ENCODE results near the gene WDR36. TPM values are rescaled to one million over a fixed set of nuclear protein-coding genes. Genes with fewer than 3 reads are reported as not detected.

Gene WDR36
- polyA plus RNA-seq, 1 donor: 15.1 TPM

DNA sequence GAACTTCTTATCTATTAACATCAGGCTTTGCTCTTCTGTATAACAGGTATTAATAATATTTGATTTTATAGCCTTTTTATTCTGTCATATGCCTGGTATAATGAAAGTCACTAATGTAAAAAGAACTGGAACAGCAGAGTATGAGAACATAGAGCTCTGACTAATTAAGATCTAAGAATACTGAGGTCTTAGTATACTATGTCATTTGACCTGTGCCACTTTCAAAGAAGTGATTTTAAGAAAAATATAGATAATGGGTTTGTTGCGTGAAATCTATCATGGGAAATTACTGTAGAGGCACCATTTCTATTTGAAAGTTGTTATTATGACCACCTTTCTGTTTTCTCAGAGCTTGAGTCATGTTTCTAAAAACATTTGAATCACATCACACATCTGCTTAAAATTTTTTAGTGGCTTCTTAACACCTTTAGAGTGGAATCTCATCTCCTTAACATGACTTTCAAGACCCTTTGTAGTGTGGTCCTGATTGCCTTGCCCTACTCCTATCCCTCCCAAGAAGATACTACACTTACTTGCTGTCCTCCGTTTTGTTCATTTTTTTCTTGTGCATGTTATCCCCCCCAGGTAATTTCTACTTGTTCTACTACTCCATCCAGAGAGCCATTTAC lies 14.3 kb downstream of the WDR36 start:
- DNase-seq (ENCODE audit: low read depth): no peak

DNA sequence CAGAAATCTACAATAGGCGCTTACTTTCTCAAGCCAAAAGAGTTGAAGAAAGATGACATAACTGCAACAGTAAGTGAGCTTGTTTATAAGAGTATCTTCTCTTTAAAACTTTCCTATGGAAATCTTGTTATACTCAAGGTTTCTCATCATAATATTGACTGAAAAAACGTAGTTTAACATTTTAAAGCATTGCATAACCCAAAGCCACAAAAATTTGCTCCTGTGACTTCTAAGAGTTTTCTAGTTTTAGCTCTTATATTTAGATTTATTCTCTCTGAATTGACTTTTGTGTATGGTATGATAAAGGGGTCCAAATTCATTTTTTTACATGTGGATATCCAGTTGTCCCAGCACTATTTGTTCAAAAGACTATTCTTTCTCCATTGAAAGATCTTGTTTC lies 15.2 kb downstream of the WDR36 start:
- no peak for DNase-seq (ENCODE audit: low read depth)

- DNase-seq (ENCODE audit: low read depth): no peak
Observed at GRCh38 chr5:111111956-111112355, 19.8 kb downstream of the WDR36 start.

GRCh38 chr5:111113678-111114077 lies 21.5 kb downstream of the WDR36 start:
- DNase-seq (ENCODE audit: low read depth): no peak

- no peak for DNase-seq (ENCODE audit: low read depth)
Observed at GRCh38 chr5:111115229-111115628, 23.1 kb downstream of the WDR36 start.

- no peak for DNase-seq (ENCODE audit: low read depth)
Observed at GRCh38 chr5:111116550-111116949, 24.4 kb downstream of the WDR36 start.

DNA sequence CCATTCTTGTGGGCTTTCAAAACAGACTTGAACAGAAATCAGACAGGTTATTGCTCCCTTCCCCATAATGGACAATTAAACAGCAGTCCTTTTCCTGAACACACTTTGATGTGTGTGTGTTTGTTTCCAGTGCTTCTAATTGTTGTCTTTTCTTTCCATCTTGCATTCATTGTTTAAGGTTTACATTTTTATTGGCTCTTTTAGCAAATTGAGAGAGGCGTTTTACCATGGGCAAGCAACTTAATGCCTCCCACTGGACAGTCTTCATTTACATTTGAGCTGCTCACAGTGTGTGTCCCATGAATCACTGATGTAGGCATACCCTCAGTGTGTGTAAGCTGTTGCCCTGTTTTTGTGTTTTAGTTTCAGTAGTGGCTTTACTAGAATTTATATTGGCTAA lies 25.0 kb downstream of the WDR36 start:
- no peak for DNase-seq (ENCODE audit: low read depth)

- no peak for DNase-seq (ENCODE audit: low read depth)
Observed at GRCh38 chr5:111119221-111119620, 27.1 kb downstream of the WDR36 start.

- no peak for DNase-seq (ENCODE audit: low read depth)
Observed at GRCh38 chr5:111119856-111120255, 27.7 kb downstream of the WDR36 start.

- DNase-seq (ENCODE audit: low read depth): no peak
Observed at GRCh38 chr5:111120911-111121310, 28.8 kb downstream of the WDR36 start.

GRCh38 chr5:111121926-111122325 lies 29.8 kb downstream of the WDR36 start:
- no peak for DNase-seq (ENCODE audit: low read depth)

GRCh38 chr5:111122398-111122797 lies 30.2 kb downstream of the WDR36 start:
- DNase-seq (ENCODE audit: low read depth): no peak

GRCh38 chr5:111124793-111125192 lies 32.6 kb downstream of the WDR36 start:
- no peak for DNase-seq (ENCODE audit: low read depth)

DNA sequence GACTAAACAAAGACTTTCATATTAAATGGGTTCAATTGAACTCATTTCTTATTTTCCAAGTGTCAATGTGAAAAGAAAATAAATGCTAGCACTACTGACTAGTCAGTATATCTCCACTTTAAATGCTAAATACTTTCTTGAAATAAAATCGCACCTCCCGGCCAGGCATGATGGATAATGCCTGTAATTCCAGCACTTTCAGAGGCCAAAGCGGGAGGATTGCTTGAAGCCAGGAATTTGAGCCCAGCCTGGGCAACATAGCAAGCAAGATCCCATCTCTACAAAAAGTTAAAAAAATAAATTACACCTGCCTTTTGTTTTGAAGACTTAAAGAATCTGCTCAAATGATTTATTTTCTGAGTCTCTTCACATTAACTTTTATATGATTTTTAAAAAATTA lies 34.7 kb downstream of the WDR36 start:
- DNase-seq (ENCODE audit: low read depth): no peak

- no peak for DNase-seq (ENCODE audit: low read depth)
Observed at GRCh38 chr5:111127453-111128195, 35.5 kb downstream of the WDR36 start.

- DNase-seq (ENCODE audit: low read depth): no peak
Observed at GRCh38 chr5:111129938-111130337, 37.8 kb downstream of the WDR36 start.

GRCh38 chr5:111131356-111131755 lies 39.2 kb downstream of the WDR36 start:
- no peak for DNase-seq (ENCODE audit: low read depth)

GRCh38 chr5:111132076-111132475 lies 39.9 kb downstream of the WDR36 start:
- DNase-seq (ENCODE audit: low read depth): no peak

DNA sequence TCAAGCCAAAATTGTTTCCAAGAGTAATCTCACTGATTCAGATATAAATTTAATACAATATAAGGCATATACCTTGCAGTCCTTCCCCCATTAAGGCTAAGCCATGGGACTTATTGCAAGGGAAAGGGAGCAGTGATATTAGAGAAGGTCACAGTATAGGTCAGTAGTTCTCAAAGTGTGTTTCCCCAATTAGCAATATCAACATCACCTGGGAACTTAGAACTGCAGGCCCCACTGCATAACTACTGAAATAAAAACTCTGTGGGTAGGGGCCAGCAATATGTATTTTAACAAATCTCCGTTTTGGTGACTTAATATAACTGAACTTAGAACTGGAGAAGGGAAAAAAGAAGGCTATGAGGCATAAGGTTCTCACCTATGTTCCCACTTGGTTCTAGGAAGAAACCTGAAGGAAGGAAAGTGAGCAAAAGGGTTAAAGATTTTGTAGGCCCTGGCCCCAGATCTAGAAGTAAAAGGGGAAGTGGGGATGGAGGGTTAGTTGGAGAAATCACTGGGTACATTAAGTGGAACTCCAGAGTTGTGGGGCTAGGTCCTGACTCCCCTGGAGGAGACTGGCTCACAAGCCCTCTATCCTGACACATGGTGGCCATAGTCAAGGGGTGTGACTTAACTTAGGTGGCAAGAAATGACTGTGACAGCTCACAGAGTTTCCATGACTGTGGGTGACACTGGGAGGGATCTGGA lies 40.7 kb downstream of the WDR36 start:
- DNase-seq (ENCODE audit: low read depth): no peak

DNA sequence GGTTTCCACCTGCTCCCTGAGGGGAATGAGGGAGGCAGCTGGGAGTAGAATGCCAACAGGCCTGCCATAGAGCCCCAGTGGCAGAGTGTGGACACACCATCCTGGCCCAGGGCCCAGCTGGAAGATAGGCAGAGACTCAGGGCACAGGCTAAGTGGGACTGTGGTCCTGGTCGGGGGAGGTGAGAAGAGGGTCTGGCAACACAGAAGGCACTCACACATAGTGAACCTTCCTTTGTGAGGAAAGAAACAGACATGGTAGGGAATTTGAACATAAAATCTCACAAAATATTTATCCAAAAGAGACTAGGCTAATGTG lies 41.2 kb downstream of the WDR36 start:
- no peak for DNase-seq (ENCODE audit: low read depth)

DNA sequence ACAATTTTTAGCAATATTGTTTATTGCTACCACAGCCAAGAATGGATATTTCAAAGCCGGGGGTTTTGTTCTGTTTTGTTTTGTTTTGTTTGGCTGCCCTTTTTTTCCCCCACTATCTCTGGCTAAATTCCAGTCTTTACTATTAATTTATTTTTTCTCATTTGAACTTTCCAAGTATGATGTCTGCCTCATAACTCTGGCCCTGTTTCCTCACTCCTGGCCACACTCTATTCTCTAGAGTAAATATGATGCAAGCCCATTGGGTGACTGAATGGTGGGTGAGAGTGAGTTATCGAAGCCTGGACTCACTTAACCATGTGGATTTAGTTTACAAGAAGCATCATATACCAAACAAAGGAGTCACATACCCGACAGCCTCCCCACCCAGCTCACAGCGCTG lies 41.9 kb downstream of the WDR36 start:
- peak; percentile 32 for DNase-seq (ENCODE audit: low read depth)

GRCh38 chr5:111134864-111135263 lies 42.7 kb downstream of the WDR36 start:
- no peak for DNase-seq (ENCODE audit: low read depth)

DNA sequence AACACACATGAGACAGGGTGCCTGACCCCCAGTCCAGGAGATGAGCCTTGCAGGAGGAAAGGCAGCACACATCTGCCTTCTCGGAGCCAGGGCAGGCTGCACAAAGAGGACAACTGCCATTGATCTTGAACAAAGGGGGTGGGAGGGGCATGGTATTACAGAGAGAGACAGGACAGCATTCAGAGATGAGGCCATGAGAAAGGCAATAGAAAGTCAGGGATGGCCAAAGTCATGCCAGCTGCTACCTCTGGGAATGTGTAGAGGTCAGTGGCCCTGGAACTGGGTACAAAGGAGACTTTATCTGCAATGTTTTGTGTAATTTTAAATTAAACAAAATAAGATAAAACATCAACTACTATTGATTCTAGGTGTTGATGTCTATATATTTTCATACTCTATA lies 43.2 kb downstream of the WDR36 start:
- no peak for DNase-seq (ENCODE audit: low read depth)

All from forelimb muscle (tissue), 1 donor.